Adrenal gland (tissue), 5 donors: Measurements from ENCODE around the gene PDIA5.

Source experiments
- CTCF ChIP-seq, 6 experiments: fragments of 450-650 bp in 4 of 6; fragments of 200-600 bp in 2 of 6; sonication (generic) in 1 of 6; IDR thresholded peaks; 1 replicate in 5 of 6; 2 replicates in 1 of 6; pipeline versions ENCODE4 v1.5.1 to v1.8.0; 2016 to 2021; ENCODE audit warnings: antibody characterized with exemption in 6 of 6, mild to moderate bottlenecking in 2 of 6, moderate library complexity in 1 of 6
- POLR2A ChIP-seq, 2 donors: fragments of 450-650 bp; IDR thresholded peaks; one replicate each; pipeline ENCODE4 v1.6.1; 2017; ENCODE audit warnings: antibody characterized with exemption in 2 of 2, mild to moderate bottlenecking in 2 of 2, moderate library complexity in 1 of 2
- donor health status: DM: no; HTN: no; CAD: no.

GRCh38 chr3:123061856-123062255, 5.0 kb upstream of the PDIA5 start:
- TF ChIP-seq POLR2A (IDR thresholded peaks at IDR 0.05) (no peak), CTCF (IDR thresholded peaks at IDR 0.05) (no peak)
